A549 treated with Hydrocortisone at 1 μM for 4 hours (cell line): ENCODE results near the gene KRT16. TPM values are rescaled to one million over a fixed set of nuclear protein-coding genes. Genes with fewer than 3 reads are reported as not detected.

ENCODE experiments used
- total RNA-seq: library from RNA; stranded (reverse); fragments of 200-300 nt; extraction: Qiagen RNA extraction; gene quantifications from 5 replicates; pipeline ENCODE4 v1.2.3, GENCODE V29; 2022

KRT16 gene
- total RNA-seq, result 0.51 to 1.3 TPM (median 1.1 TPM) in 5 replicates

DNA sequence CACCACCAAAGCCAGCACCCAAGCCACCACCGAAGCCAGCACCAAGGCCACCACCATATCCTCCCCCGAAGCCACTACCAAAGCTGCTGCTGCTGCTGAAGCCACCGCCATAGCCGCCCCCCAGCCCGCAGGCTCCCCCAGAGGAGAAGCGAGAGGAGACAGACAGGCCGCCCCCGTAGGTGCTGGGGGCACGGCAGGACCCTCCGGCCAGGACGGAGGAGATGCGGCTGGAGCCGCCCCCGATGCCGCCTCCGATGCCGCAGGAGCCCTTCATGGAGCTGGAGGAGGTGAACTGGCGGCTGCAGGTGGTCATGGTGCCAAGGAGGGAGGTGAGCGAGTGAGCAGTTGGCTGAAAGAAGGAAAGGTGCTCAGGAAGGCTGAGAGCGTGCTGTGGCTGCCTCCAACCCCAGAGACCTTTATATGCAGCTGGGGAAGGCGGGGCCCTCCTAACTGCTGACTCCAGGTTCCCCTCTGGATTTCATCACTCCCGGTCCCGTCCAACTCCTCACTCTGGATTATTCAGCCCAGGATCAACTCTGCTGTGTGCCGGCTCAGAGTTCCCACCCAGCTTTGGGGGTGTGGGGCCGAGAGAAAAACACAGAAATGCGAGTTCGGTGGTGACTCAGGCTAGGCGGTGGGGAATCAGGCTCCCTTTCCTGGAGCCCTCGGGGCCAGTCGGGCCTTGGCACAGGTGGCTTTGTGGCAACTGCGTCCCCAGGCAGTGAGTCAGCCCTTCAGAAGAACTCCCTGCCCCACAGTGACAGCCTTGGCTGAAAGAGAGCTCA, at the start of gene KRT16:
Gene KRT16, minus strand, starts transcription at position 392 of the 785 bp plus-strand sequence. Its CDS starts 79 bp downstream, at position 313.

DNA sequence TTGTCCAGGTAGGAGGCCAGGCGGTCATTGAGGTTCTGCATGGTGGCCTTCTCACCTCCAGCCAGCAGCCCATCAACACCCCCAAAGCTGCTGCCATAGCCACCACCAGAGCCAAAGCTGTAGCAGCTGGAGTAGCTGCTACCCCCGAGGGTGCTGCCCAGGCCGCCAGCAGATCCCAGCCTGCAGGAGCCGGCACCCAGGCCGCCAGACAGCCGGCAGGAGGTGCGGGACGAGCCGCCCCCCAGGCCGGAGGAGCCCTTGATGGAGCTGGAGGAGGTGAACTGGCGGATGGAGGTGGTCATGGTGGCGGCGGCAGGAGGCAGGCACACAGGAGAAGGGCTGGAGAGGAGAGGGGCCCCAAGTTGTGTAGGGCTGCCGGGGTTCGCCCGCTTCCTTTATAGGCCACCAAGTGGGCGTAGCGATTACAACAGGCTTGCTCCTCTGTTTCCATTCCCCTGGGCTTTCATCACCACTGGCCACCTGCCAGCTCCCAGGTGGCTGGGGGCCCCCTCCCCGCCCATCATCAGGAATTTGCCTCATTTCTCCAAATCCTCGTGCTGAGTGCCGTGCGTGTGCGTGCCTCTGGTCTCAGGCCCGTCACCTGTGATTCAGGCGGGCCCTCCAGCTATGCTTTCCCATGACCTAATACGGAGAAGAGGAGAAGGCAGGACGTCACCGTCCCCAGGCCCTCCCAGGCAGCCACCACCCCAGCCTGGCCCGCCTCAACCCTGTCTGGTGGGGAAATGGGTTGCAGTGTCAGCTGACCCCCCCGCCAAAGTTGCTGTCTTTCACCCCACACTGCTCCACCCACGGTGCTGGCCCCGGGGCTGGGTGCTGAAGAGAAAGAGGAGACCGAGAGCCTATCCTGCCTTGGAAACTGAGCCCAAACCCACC, 11.9 kb upstream of the KRT16 start, which contains the start of gene KRT17:
Gene KRT17, minus strand, starts transcription at position 368 of the 894 bp plus-strand sequence. Its CDS starts 66 bp downstream, at position 302.

DNA sequence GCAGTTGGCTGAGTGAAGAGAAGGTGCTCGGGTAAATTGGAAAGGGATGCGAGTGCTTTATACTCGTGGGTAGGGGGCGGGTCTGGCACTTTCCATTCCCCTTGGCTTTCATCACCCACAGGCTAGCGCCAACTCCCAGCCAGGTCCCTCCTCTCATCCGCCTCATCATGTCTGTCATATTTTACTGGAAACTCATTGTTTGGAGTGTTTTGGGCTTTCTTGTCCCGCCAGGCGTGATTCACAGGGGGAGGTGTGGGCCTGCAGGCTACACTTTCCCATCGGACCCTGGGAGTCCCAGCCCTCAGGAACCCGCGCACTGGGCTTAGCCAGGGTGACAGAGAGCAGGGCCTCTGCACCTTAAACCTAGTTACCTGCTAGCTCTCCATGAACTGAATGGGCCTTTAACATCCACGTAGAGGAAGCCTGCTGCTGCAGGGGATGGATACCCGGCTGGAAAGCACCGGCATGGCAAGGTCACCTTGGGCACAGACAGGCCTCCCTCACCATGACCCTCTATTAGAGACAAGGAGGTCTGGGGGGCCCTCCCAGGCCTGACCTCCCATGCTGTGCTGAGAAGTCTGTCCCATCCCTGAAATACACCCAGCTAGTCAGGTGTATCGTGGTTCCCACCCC, 25.6 kb downstream of the KRT16 start, which contains the start of gene KRT14:
Gene KRT14, minus strand, starts transcription at position 33 of the 633 bp plus-strand sequence. CDS start 61 bp downstream, outside the sequence.

DNA sequence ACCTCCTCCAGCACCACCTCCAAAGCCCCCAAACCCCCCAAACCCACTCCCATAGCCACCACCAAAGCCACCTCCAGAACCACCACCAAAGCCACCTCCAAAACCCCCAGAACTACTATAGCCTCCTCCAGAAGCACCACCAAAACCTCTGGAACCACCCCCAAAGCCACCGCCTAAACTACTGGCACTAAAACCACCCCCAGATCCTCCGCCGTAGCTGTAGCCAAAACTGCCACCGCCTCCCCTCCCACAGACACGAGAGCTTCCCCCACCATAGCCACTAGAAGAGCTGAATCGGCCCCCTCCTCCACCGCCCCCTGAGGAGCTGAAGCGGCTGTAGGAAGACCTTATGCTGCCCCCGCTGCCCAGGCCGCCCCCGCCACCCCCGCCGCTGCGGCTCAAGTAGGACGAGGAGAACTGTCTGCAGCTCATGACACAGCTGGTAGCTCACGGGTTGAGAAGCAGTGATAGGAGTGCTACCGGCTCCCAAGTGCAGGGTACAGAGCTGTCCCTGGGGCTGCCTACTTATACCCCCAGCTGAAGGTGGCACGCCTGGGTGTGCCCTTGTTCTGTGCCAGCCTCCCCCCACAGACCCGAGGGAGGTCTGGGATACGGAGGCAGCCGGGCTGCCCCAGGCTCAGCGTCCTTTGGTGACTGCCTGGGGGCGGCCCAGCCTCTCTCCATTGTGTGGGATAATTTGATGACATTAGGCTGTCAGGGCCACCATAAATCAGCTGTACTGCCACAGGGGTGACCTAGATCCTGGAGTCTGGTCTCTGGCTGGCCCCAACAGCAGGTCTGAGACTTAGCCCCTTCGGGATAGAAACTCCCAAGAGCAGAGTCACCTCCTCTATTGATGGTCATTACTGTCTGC, 40.8 kb downstream of the KRT16 start, which contains the start of gene KRT9:
Gene KRT9, minus strand, starts transcription at position 499 of the 874 bp plus-strand sequence. Its CDS starts 67 bp downstream, at position 432.

Other genes starting within 250 kb of the KRT16 start
- gene KRT33B, start 243.0 kb downstream of the KRT16 start, total RNA-seq, result not detected in 5 replicates
- 0.22 to 0.52 TPM (median 0.46 TPM) in 5 replicates for gene KRT34, start 230.5 kb downstream of the KRT16 start, total RNA-seq
- gene KRT31, start 215.2 kb downstream of the KRT16 start, total RNA-seq, result not detected in 5 replicates
- gene KRT37, start 188.2 kb downstream of the KRT16 start, total RNA-seq, result not detected in 5 replicates
- not detected in 5 replicates for gene KRT38, start 171.8 kb downstream of the KRT16 start, total RNA-seq
- gene KRT32, start 145.4 kb downstream of the KRT16 start, total RNA-seq, result 0.05 to 0.07 TPM (median 0.06 TPM) in 3 of 5 replicates, not detected in the others
- not detected in 5 replicates for gene KRT35, start 131.6 kb downstream of the KRT16 start, total RNA-seq
- gene KRT36, start 122.9 kb downstream of the KRT16 start, total RNA-seq, result not detected in 5 replicates
- gene KRT13, start 107.2 kb downstream of the KRT16 start, total RNA-seq, result 0.09 to 0.29 TPM (median 0.24 TPM) in 5 replicates
- 2.1 to 3.9 TPM (median 3.2 TPM) in 5 replicates for gene KRT15, start 93.9 kb downstream of the KRT16 start, total RNA-seq
- gene KRT19, start 84.5 kb downstream of the KRT16 start, total RNA-seq, result 40.6 to 55.7 TPM (median 46.2 TPM) in 5 replicates
- gene KRT9, start 40.7 kb downstream of the KRT16 start, total RNA-seq, result not detected in 5 replicates
- gene KRT14, start 25.9 kb downstream of the KRT16 start, total RNA-seq, result 0.08 to 0.17 TPM (median 0.13 TPM) in 4 of 5 replicates, not detected in the other
- gene KRT17, start 11.8 kb upstream of the KRT16 start, total RNA-seq, result 0.54 to 1.9 TPM (median 0.78 TPM) in 5 replicates
- 1,220 to 1,509 TPM (median 1,323 TPM) in 5 replicates for gene EIF1, start 76.1 kb upstream of the KRT16 start, total RNA-seq
- 0.38 to 0.59 TPM in 2 of 5 replicates, not detected in the others for gene GAST, start 99.6 kb upstream of the KRT16 start, total RNA-seq
- gene HAP1, start 121.9 kb upstream of the KRT16 start, total RNA-seq, result 1.3 to 1.7 TPM (median 1.4 TPM) in 5 replicates
- gene JUP, start 173.9 kb upstream of the KRT16 start, total RNA-seq, result 95.1 to 120 TPM (median 110 TPM) in 5 replicates
- gene P3H4, start 199.2 kb upstream of the KRT16 start, total RNA-seq, result 29.4 to 36.0 TPM (median 32.0 TPM) in 5 replicates
- gene FKBP10, start 200.2 kb upstream of the KRT16 start, total RNA-seq, result 91.4 to 101 TPM (median 101 TPM) in 5 replicates
- gene NT5C3B, start 223.5 kb upstream of the KRT16 start, total RNA-seq, result 102 to 111 TPM (median 106 TPM) in 5 replicates
- 0.05 to 0.25 TPM (median 0.10 TPM) in 3 of 5 replicates, not detected in the others for gene KLHL10, start 225.1 kb upstream of the KRT16 start, total RNA-seq